Astrocyte (in vitro differentiated cells and primary cell): ENCODE measurements around the gene UNCX.

Experiments
- CTCF ChIP-seq: IDR thresholded peaks from 2 replicates; pipeline ENCODE4 v1.5.1; 2011; ENCODE audit warnings: low read depth, mild to moderate bottlenecking, inconsistent platforms, low read length, moderate library complexity; ENCODE audit not compliant: insufficient read depth
- EZH2 ChIP-seq: IDR thresholded peaks from 2 replicates; pipeline ENCODE4 v1.6.1; 2012; ENCODE audit warnings: mild to moderate bottlenecking, low read length, inconsistent platforms; ENCODE audit not compliant: insufficient read depth

GRCh38 chr7:1241258-1241602 is 8.6 kb downstream of the UNCX start:
- TF ChIP-seq CTCF (no peak), EZH2 (peak; percentile 90)
